Tibial nerve (tissue), 4 donors: Measurements from ENCODE around the gene CDK5RAP3.

Experiments used
- EP300 ChIP-seq, 2 donors: sonication (generic); formaldehyde crosslinking; IDR thresholded peaks; one replicate each; pipeline ENCODE4 v1.6.1; 2017; ENCODE audit warnings: antibody characterized with exemption in 2 of 2, mild to moderate bottlenecking in 1 of 2
- POLR2A ChIP-seq, 2 donors: fragments of 450-650 bp; IDR thresholded peaks; one replicate each; pipeline ENCODE4 v1.6.1; 2017; ENCODE audit warnings: antibody characterized with exemption in 2 of 2, mild to moderate bottlenecking in 2 of 2, moderate library complexity in 2 of 2
- TF ChIP-seq, protein P1 (sequence below), 5 experiments: fragments of 200-600 bp in 3 of 5; fragments of 450-650 bp in 2 of 5; sonication (generic) in 3 of 5; IDR thresholded peaks; one replicate each; pipeline ENCODE4 v1.5.1; 2016 to 2019; ENCODE audit warnings: antibody characterized with exemption in 5 of 5, mild to moderate bottlenecking in 3 of 5, moderate library complexity in 2 of 5

DNA sequence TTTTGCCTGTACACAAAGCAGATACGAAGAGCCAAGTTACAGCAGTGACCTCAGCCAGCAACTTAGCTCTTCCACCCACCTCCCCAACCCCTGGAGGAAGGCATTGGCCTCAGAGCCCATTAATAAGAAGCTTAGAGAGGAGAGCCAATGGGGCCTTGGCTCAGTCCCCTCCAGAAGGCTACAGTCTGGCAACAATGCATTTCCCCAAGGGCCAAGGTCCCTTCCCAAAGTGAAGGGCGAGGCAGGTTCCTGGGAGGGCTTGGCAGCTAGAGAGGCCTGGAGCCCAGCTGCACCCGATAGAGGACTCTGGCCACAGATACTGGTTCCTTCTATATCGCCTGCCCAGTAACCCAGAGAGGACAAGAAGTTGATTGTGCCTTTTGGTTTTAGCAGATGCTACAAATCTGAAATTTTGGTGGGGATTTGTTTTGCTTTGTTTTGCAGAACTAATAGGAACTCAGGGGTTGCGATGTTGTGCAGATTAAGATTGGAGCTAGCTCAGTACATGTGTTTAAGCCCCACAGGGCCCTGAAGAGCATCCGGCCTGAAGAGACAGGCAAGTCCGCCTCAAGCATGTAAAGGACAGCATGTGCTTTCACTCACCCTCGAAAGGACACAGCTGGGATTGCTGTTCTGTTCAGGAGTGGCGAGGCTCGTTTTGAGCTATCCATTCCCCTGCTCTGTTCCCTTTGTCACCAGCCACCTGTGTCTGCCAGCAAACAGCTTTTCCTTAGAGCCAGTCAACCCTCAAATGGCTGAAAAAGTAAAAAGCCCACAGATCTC lies 41.5 kb upstream of the CDK5RAP3 start:
- TF ChIP-seq, protein P1, sequence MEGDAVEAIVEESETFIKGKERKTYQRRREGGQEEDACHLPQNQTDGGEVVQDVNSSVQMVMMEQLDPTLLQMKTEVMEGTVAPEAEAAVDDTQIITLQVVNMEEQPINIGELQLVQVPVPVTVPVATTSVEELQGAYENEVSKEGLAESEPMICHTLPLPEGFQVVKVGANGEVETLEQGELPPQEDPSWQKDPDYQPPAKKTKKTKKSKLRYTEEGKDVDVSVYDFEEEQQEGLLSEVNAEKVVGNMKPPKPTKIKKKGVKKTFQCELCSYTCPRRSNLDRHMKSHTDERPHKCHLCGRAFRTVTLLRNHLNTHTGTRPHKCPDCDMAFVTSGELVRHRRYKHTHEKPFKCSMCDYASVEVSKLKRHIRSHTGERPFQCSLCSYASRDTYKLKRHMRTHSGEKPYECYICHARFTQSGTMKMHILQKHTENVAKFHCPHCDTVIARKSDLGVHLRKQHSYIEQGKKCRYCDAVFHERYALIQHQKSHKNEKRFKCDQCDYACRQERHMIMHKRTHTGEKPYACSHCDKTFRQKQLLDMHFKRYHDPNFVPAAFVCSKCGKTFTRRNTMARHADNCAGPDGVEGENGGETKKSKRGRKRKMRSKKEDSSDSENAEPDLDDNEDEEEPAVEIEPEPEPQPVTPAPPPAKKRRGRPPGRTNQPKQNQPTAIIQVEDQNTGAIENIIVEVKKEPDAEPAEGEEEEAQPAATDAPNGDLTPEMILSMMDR (IDR thresholded peaks at IDR 0.05) = no peak
- TF ChIP-seq POLR2A (IDR thresholded peaks at IDR 0.05) = no peak
- no peak for TF ChIP-seq EP300 (IDR thresholded peaks at IDR 0.05)
